Measurements from ENCODE around the gene BMP6. TPM values are rescaled to one million over a fixed set of nuclear protein-coding genes. Genes with fewer than 3 reads are reported as not detected.

BMP6 gene
- total RNA-seq, 1 donor from 2014 or later, result 3.2 TPM

DNA sequence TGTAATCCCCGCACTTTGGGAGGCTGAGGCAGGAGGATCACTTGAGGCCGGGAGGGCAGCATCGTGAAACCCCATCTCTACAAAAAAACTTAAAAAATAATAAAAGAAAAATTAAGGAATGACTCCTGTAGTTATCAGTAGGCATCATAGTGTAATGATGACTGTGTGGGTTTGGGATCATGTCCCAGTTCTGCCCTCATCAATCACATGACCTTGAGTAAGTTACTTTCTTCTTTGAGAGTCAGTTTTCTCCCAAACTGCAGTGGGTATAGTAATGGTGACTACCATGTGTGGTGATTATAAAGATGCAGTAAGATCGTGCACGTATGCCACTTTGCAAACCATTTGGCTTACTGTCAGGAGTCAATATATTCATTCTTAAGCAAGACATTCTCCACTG is 95.5 kb downstream of the BMP6 start:
- intact Hi-C loops (cut with DNase I), result no loop called here
- Histone ChIP-seq H3K4me1 (no peaks in the 10 kb centered on the region), H3K9me3 (no peaks in the 10 kb centered on the region), H3K27me3 (no peaks in the 10 kb centered on the region), H3K36me3 (no peaks in the 10 kb centered on the region), H3K27ac (no peak overlapping the region), H3K4me3 (no peak overlapping the region)
- TF ChIP-seq POLR2A (IDR thresholded peaks at IDR 0.05) (no peak), POLR2AphosphoS5 (IDR thresholded peaks at IDR 0.05; ENCODE audit: insufficient read depth in 1 of 2, low read depth in 1 of 2) (no peak)
- TF ChIP-seq, protein P1, sequence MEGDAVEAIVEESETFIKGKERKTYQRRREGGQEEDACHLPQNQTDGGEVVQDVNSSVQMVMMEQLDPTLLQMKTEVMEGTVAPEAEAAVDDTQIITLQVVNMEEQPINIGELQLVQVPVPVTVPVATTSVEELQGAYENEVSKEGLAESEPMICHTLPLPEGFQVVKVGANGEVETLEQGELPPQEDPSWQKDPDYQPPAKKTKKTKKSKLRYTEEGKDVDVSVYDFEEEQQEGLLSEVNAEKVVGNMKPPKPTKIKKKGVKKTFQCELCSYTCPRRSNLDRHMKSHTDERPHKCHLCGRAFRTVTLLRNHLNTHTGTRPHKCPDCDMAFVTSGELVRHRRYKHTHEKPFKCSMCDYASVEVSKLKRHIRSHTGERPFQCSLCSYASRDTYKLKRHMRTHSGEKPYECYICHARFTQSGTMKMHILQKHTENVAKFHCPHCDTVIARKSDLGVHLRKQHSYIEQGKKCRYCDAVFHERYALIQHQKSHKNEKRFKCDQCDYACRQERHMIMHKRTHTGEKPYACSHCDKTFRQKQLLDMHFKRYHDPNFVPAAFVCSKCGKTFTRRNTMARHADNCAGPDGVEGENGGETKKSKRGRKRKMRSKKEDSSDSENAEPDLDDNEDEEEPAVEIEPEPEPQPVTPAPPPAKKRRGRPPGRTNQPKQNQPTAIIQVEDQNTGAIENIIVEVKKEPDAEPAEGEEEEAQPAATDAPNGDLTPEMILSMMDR (IDR thresholded peaks at IDR 0.05), result no peak
- DNase-seq (ENCODE audit: extremely low spot score in 2 of 2), result no peak

DNA sequence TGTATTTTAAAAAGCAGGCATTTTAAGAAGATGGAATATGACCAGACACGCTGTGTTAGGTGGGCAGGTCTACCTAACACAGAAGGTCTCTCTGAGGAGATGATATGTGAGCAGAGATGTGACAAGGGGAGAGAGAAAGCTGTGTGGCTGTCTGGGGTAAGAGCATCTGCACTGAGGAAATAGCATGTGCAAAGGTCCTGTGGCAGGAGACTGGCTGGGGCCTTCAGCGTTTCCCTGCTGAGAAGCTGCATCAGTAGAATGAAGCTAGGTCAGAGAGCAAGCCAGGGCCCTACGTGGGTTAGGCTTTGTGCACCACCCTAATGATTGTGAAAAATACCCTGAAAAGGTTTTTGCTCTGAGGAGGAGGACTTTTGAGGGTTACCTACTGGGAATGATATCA is 97.7 kb downstream of the BMP6 start:
- H3K27me3 ChIP-seq, result no peaks in the 10 kb centered on the region
- no peak for DNase-seq (ENCODE audit: extremely low spot score in 2 of 2)
- intact Hi-C loops (cut with DNase I), result no loop called here
- no peak overlapping the region for H3K4me3 ChIP-seq
- no peaks in the 10 kb centered on the region for H3K36me3 ChIP-seq
- TF ChIP-seq POLR2AphosphoS5 (IDR thresholded peaks at IDR 0.05; ENCODE audit: insufficient read depth in 1 of 2, low read depth in 1 of 2) (no peak), POLR2A (IDR thresholded peaks at IDR 0.05) (no peak)
- TF ChIP-seq, protein P1 (IDR thresholded peaks at IDR 0.05), result no peak
- H3K4me1 ChIP-seq, result peaks cover 6% of the 10 kb centered on the region
- no peak overlapping the region for H3K27ac ChIP-seq
- no peaks in the 10 kb centered on the region for H3K9me3 ChIP-seq

DNA sequence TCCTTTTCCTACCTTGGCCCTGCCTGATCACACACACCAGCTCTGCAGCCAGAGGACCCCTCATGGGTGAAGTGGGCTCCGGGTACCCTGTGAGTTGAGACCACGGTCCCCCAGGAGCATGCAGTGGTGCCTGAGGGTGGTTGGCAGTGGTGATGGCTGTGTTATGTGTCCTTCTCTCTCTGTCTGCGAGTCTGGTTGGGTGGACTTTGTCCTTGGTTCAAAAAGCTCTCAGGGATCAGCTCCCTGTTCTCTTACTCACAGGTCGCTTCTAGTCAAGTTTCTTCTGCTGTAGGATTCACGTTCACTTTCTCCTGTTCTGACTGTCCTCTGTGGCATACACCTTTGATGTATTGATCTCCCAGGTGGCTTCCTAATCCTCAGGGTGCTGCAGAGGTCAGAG is 100.1 kb downstream of the BMP6 start:
- Histone ChIP-seq H3K36me3 (no peaks in the 10 kb centered on the region), H3K9me3 (no peaks in the 10 kb centered on the region), H3K27ac (no peak overlapping the region), H3K4me3 (no peak overlapping the region), H3K4me1 (peaks cover 6% of the 10 kb centered on the region), H3K27me3 (no peaks in the 10 kb centered on the region)
- TF ChIP-seq, protein P1 (IDR thresholded peaks at IDR 0.05), result no peak
- TF ChIP-seq POLR2AphosphoS5 (IDR thresholded peaks at IDR 0.05; ENCODE audit: insufficient read depth in 1 of 2, low read depth in 1 of 2), result no peak
- TF ChIP-seq POLR2A (IDR thresholded peaks at IDR 0.05), result no peak
- intact Hi-C loops (cut with DNase I), result no loop called here
- no peak for DNase-seq (ENCODE audit: extremely low spot score in 2 of 2)

DNA sequence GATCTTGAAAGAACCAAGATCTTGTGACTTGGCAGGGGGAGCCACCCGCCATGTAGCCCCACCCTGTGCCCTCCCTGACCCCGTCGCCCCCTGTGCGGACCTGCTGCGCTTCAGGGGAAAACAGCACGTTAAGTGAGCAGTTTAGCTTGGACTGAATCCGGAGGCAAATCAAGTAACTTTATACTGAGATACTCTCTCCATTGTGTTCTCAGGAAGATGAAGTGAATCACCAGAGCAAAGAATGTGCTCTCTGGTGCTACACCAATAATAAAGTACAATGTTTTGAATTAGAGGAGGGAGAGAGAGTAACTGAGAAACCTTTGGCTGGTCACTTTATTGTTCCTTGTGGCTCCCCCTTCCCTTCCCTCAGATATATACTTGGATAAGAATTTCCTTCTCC is 101.2 kb downstream of the BMP6 start:
- Histone ChIP-seq H3K27ac (no peak overlapping the region), H3K9me3 (no peaks in the 10 kb centered on the region), H3K4me1 (peaks cover 6% of the 10 kb centered on the region), H3K4me3 (no peak overlapping the region), H3K27me3 (no peaks in the 10 kb centered on the region), H3K36me3 (no peaks in the 10 kb centered on the region)
- no peak for DNase-seq (ENCODE audit: extremely low spot score in 2 of 2)
- intact Hi-C loops (cut with DNase I), result no loop called here
- TF ChIP-seq POLR2A (IDR thresholded peaks at IDR 0.05) (no peak), POLR2AphosphoS5 (IDR thresholded peaks at IDR 0.05; ENCODE audit: insufficient read depth in 1 of 2, low read depth in 1 of 2) (peak in 1 of 2 donors; percentile 16)

DNA sequence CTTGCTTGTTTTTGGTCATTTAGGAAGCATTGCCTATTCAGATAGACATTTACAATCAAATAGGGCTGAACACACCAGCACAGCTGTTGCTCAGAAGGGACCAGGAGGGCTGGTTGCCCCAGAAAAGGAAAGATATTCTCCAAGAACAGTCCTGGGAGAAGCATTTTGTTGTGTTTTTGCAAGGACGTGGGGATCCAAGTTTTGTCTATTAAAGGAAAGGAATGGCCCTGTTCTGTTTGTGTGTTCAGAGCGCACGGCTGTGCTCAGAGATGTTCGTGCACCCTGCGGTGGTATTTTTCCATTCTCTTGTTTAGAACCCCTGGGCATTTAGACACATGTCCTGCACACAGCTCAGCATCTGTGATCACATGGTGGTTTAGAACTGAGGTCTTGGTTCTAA is 102.2 kb downstream of the BMP6 start:
- intact Hi-C loops (cut with DNase I), result no loop called here
- TF ChIP-seq, protein P1 (IDR thresholded peaks at IDR 0.05), result no peak
- no peak for TF ChIP-seq POLR2AphosphoS5 (IDR thresholded peaks at IDR 0.05; ENCODE audit: insufficient read depth in 1 of 2, low read depth in 1 of 2)
- Histone ChIP-seq H3K9me3 (no peaks in the 10 kb centered on the region), H3K27me3 (no peaks in the 10 kb centered on the region), H3K27ac (no peak overlapping the region), H3K36me3 (no peaks in the 10 kb centered on the region), H3K4me1 (peaks cover 6% of the 10 kb centered on the region), H3K4me3 (no peak overlapping the region)
- no peak for DNase-seq (ENCODE audit: extremely low spot score in 2 of 2)

All from vagina (tissue), 2 donors.